ENCODE measurements around the gene CCDC13. TPM values are rescaled to one million over a fixed set of nuclear protein-coding genes. Genes with fewer than 3 reads are reported as not detected.

CCDC13 gene
- polyA plus RNA-seq, 1 donor (not counting 4 experiments of a cell fraction or from before 2014, with no cell fraction given): 0.21 TPM

- FAIRE-seq (peak; percentile 48), DNase-seq (ENCODE audit: low read depth, low spot score) (peak; percentile 81)
- Histone ChIP-seq H3K36me3 (ENCODE audit: control insufficient read depth in 2 of 2, extremely low read depth in 1 of 2, insufficient read depth in 2 of 2, low read length in 2 of 2) (peaks cover 2 to 4% of the 10 kb centered on the region in 2 experiments), H3K9me3 (ENCODE audit: control insufficient read depth, low read depth, low read length) (no peaks in the 10 kb centered on the region), H3K27ac (ENCODE audit: control insufficient read depth, insufficient read depth, low read length) (peak within 1 kb of the TSS; percentile 93), H4K20me1 (ENCODE audit: control insufficient read depth, extremely low read depth, insufficient read depth, low read length) (no peaks in the 10 kb centered on the region), H3K9me1 (ENCODE audit: control insufficient read depth, extremely low read depth, insufficient read depth, low read length) (no peaks in the 10 kb centered on the region), H3K79me2 (ENCODE audit: control insufficient read depth, insufficient read depth, low read length) (peaks cover 49% of the 10 kb centered on the region), H3K4me2 (ENCODE audit: control insufficient read depth, extremely low read depth, insufficient read depth, low read depth, low read length) (peak within 1 kb of the TSS; percentile 96), H3K27me3 (ENCODE audit: control insufficient read depth, extremely low read depth, insufficient read depth, low read length) (no peaks in the 10 kb centered on the region), H3K4me1 (ENCODE audit: control insufficient read depth, extremely low read depth, insufficient read depth, low read length) (peaks cover 10% of the 10 kb centered on the region), H2AFZ (ENCODE audit: control insufficient read depth, low read length) (peak within 1 kb of the TSS; percentile 92), H3K9ac (ENCODE audit: control insufficient read depth, extremely low read depth, insufficient read depth, low read length) (peak within 1 kb of the TSS; percentile 97), H3K4me3 (ENCODE audit: control insufficient read depth in 2 of 3, extremely low read depth in 1 of 3, insufficient read depth in 2 of 3, low read depth in 1 of 3, low read length in 3 of 3) (peak within 1 kb of the TSS; percentile 98)
- dilution Hi-C loops (cut with MboI; ENCODE audit: extremely low pct_ligation_motif_present, low sequenced_read_pairs): no loop called here
- TF ChIP-seq CTCF (optimal IDR thresholded peaks at IDR 0.05 in 1 of 3, IDR thresholded peaks at IDR 0.05 in 1 of 3, conservative IDR thresholded peaks at IDR 0.05 in 1 of 3; ENCODE audit: extremely low read depth in 1 of 3, insufficient read depth in 2 of 3, low read length in 3 of 3) (no peak), EZH2 (IDR thresholded peaks at IDR 0.05; ENCODE audit: low read length) (no peak)
These were observed 31.2 kb upstream of the CCDC13 start, which contains the start of gene HIGD1A for GRCh38 chr3:42804106-42804830. HIGD1A (minus strand) TSS chr3:42804490; CDS start chr3:42794253, 10,237 bp downstream.

- Histone ChIP-seq H3K9ac (ENCODE audit: control insufficient read depth, extremely low read depth, insufficient read depth, low read length) (peak overlapping the region; percentile 97), H3K27me3 (ENCODE audit: control insufficient read depth, extremely low read depth, insufficient read depth, low read length) (no peaks in the 10 kb centered on the region), H3K4me3 (ENCODE audit: control insufficient read depth in 2 of 3, extremely low read depth in 1 of 3, insufficient read depth in 2 of 3, low read depth in 1 of 3, low read length in 3 of 3) (peak overlapping the region; percentile 98), H3K27ac (ENCODE audit: control insufficient read depth, insufficient read depth, low read length) (peak overlapping the region; percentile 93), H3K4me1 (ENCODE audit: control insufficient read depth, extremely low read depth, insufficient read depth, low read length) (peaks cover 10% of the 10 kb centered on the region), H3K79me2 (ENCODE audit: control insufficient read depth, insufficient read depth, low read length) (peaks cover 50% of the 10 kb centered on the region), H2AFZ (ENCODE audit: control insufficient read depth, low read length) (peak overlapping the region; percentile 82), H3K4me2 (ENCODE audit: control insufficient read depth, extremely low read depth, insufficient read depth, low read depth, low read length) (peak overlapping the region; percentile 96), H3K9me3 (ENCODE audit: control insufficient read depth, low read depth, low read length) (no peaks in the 10 kb centered on the region), H3K9me1 (ENCODE audit: control insufficient read depth, extremely low read depth, insufficient read depth, low read length) (no peaks in the 10 kb centered on the region), H4K20me1 (ENCODE audit: control insufficient read depth, extremely low read depth, insufficient read depth, low read length) (no peaks in the 10 kb centered on the region), H3K36me3 (ENCODE audit: control insufficient read depth in 2 of 2, extremely low read depth in 1 of 2, insufficient read depth in 2 of 2, low read length in 2 of 2) (peaks cover 2 to 4% of the 10 kb centered on the region in 2 experiments)
- dilution Hi-C loops (cut with MboI; ENCODE audit: extremely low pct_ligation_motif_present, low sequenced_read_pairs): no loop called here
- no peak for DNase-seq (ENCODE audit: low read depth, low spot score)
- TF ChIP-seq EZH2 (IDR thresholded peaks at IDR 0.05; ENCODE audit: low read length): no peak
- peak; percentile 61 for FAIRE-seq
These were observed 30.5 kb upstream of the CCDC13 start for GRCh38 chr3:42803414-42804105.
